Measurements from ENCODE around the gene INF2.

DNA sequence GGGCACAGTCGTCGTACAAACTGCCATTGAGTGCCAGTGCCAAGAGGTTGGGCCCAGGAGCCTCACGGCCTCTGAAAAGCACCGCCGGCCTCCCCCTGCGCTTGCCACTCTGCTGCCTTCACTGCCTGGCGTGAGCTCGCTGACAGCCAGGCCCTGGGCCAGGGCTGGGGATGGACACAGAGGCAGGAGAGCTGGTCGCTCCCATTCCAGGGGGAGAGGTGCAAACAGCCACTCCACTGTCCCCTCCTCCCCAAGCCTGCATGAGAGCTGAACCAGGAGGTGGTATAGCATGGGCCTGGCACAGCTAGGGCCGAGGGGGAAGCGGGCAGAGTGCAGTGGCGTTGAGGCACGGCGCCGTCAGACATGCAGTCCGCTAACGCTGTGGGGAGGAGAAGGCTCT, 39.2 kb downstream of the INF2 start:
- TF ChIP-seq, protein P1, sequence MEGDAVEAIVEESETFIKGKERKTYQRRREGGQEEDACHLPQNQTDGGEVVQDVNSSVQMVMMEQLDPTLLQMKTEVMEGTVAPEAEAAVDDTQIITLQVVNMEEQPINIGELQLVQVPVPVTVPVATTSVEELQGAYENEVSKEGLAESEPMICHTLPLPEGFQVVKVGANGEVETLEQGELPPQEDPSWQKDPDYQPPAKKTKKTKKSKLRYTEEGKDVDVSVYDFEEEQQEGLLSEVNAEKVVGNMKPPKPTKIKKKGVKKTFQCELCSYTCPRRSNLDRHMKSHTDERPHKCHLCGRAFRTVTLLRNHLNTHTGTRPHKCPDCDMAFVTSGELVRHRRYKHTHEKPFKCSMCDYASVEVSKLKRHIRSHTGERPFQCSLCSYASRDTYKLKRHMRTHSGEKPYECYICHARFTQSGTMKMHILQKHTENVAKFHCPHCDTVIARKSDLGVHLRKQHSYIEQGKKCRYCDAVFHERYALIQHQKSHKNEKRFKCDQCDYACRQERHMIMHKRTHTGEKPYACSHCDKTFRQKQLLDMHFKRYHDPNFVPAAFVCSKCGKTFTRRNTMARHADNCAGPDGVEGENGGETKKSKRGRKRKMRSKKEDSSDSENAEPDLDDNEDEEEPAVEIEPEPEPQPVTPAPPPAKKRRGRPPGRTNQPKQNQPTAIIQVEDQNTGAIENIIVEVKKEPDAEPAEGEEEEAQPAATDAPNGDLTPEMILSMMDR (IDR thresholded peaks at IDR 0.05), result no peak
- TF ChIP-seq POLR2A (IDR thresholded peaks at IDR 0.05; ENCODE audit: low read depth), result no peak
- no peak for TF ChIP-seq EP300 (IDR thresholded peaks at IDR 0.05)
- no peak for TF ChIP-seq POLR2AphosphoS5 (IDR thresholded peaks at IDR 0.05)

Measured in esophagus muscularis mucosa (tissue), 4 donors.